Measurements from ENCODE around the gene PLCB2.

- TF ChIP-seq REST (tag by site-specific recombination; IDR thresholded peaks at IDR 0.05) (no peak), ZNF10 (tag by site-specific recombination; IDR thresholded peaks at IDR 0.05) (no peak)
Measured at GRCh38 chr15:40272485-40273056, 35.2 kb downstream of the PLCB2 start.
